SU-DHL-6 (cell line): ENCODE results near the gene TMEM161A.

Source experiments
- CTCF ChIP-seq: fragments of 200-600 bp; sonication (generic); IDR thresholded peaks from one replicate; pipeline ENCODE4 v1.5.1; 2017; ENCODE audit warnings: antibody characterized with exemption, mild to moderate bottlenecking, low read length, moderate library complexity; ENCODE audit not compliant: insufficient read depth, poor library complexity, severe bottlenecking
- EZH2phosphoT487 ChIP-seq: fragments of 200-600 bp; sonication (generic), shearing (Covaris generic); conservative IDR thresholded peaks from 2 replicates; pipeline ENCODE4 v1.6.1; 2018; ENCODE audit warnings: mild to moderate bottlenecking, antibody characterized with exemption, low read length, moderate library complexity, mixed read lengths

- TF ChIP-seq EZH2phosphoT487 (no peak), CTCF (no peak)
These were observed 4.1 kb upstream of the TMEM161A start for GRCh38 chr19:19142347-19142746.
